ENCODE results near the gene VAT1L.

DNA sequence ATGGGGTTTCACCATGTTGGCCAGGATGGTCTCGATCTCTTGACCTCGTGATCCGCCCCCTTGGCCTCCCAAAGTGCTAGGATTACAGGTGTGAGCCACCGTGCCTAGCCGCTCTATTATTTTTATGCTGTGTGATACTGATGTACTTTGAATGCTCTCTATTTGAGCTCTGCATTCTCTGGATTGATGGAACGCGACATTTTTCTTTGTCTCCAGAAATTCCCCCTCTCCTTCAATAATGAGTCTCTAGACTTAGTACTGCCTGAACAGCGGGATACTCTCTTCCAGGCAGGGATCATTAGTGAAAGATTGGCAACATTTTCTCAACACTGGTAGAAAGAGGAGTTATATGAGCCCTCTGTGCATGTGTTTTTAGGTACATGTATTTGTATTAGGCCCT lies 140.6 kb downstream of the VAT1L start:
- TF ChIP-seq FOXJ3 (CRISPR knock-in tag; IDR thresholded peaks at IDR 0.05; ENCODE audit: borderline replicate concordance) (no peak), GABPB1 (CRISPR knock-in tag; IDR thresholded peaks at IDR 0.05) (no peak)
